ENCODE results near the gene APBB1IP. TPM values are rescaled to one million over a fixed set of nuclear protein-coding genes. Genes with fewer than 3 reads are reported as not detected.

The APBB1IP gene
- total RNA-seq, 1 experiment from 2014 or later: not detected

GRCh38 chr10:26517141-26517867 is 79.2 kb downstream of the APBB1IP start:
- H3K27ac ChIP-seq (ENCODE audit: insufficient read length, low read depth, low read length): no peak overlapping the region
- H3K9me3 ChIP-seq (ENCODE audit: control insufficient read depth, low read depth, low read length): no peaks in the 10 kb centered on the region
- peaks cover 0 to 10% (median 0%) of the 10 kb centered on the region in 3 experiments; a peak in 3 of 7 replicates for H3K36me3 Mint-ChIP-seq (ENCODE audit: insufficient read depth in 1 of 3, low read depth in 3 of 3)
- no peaks in the 10 kb centered on the region for H4K20me1 ChIP-seq (ENCODE audit: control insufficient read depth, insufficient read depth, insufficient read length)
- H3K27ac Mint-ChIP-seq: peak overlapping the region in 1 of 3 experiments; percentile 62; a peak in 2 of 7 replicates
- no peaks in the 10 kb centered on the region for H3K27me3 ChIP-seq (ENCODE audit: insufficient read depth, low read length)
- TF ChIP-seq CTCF (conservative IDR thresholded peaks at IDR 0.05): no peak
- no peak overlapping the region for H2AK5ac ChIP-seq (ENCODE audit: insufficient read length, low read length)
- H2BK15ac ChIP-seq (ENCODE audit: low read depth, low read length): no peak overlapping the region
- no peak overlapping the region for H3K56ac ChIP-seq (ENCODE audit: insufficient read length, low read depth, low read length)
- H3K9me3 Mint-ChIP-seq: peaks cover 8% of the 10 kb centered on the region in 2 experiments
- no peak overlapping the region for H2BK120ac ChIP-seq (ENCODE audit: low read depth, low read length, poor library complexity, severe bottlenecking)
- H2AFZ ChIP-seq (ENCODE audit: low read length): no peak overlapping the region
- no peak overlapping the region for H3K18ac ChIP-seq (ENCODE audit: insufficient read length, low read depth, low read length)
- no peaks in the 10 kb centered on the region; the same call in 1 of the 2 replicates for H3K4me1 ChIP-seq (ENCODE audit: insufficient read depth, low read length)
- H3K4me3 Mint-ChIP-seq: no peak overlapping the region
- H3K27me3 Mint-ChIP-seq (ENCODE audit: low read depth): no peaks in the 10 kb centered on the region; the same call in 1 of the 2 replicates
- no peak overlapping the region for H3T11ph ChIP-seq (ENCODE audit: low read length)
- no peak overlapping the region for H3K4ac ChIP-seq (ENCODE audit: low read depth, low read length)
- H2BK5ac ChIP-seq (ENCODE audit: insufficient read length, low read length): no peak overlapping the region
- no CpG with 5 or more reads among the region's 9 CpGs for WGBS (ENCODE audit: extremely low coverage, insufficient read length, low lambda C conversion rate)
- H4K8ac ChIP-seq (replicated peaks; ENCODE audit: insufficient read length, low read depth, low read length): no peak overlapping the region
- no peaks in the 10 kb centered on the region for H3K23me2 ChIP-seq (ENCODE audit: insufficient read length, low read depth, low read length, poor library complexity, severe bottlenecking)
- no peak overlapping the region for H3K4me2 ChIP-seq (ENCODE audit: insufficient read depth, insufficient read length, low read length)
- no peak overlapping the region for H3K23ac ChIP-seq (ENCODE audit: insufficient read length, low read depth, low read length)
- DNase-seq: no peak
- H3K4me1 Mint-ChIP-seq: peaks cover 18 to 20% of the 10 kb centered on the region in 2 experiments
- no peak overlapping the region for H4K91ac ChIP-seq (ENCODE audit: insufficient read length, low read depth, low read length)
- H3K79me2 ChIP-seq (ENCODE audit: insufficient read depth, low read length): no peaks in the 10 kb centered on the region
- H4K5ac ChIP-seq (ENCODE audit: insufficient read length, low read depth, low read length): no peak overlapping the region
- no peaks in the 10 kb centered on the region for H3K79me1 ChIP-seq (ENCODE audit: insufficient read depth, low read depth, low read length, poor library complexity, severe bottlenecking)
- no peak overlapping the region for H2BK20ac ChIP-seq (ENCODE audit: low read depth, low read length, poor library complexity, severe bottlenecking)
- no peak overlapping the region for H3K14ac ChIP-seq (ENCODE audit: insufficient read depth, low read length)
- no peak overlapping the region for H2BK12ac ChIP-seq (ENCODE audit: insufficient read length, low read depth, low read length)
- no peak overlapping the region for H3K9ac ChIP-seq (ENCODE audit: extremely low read depth, insufficient read length, low read length)

Measured in H9 (cell line).